PFSK-1 (cell line): ENCODE measurements around the gene ANKMY1.

Experiments used
- POLR2AphosphoS5 ChIP-seq: IDR thresholded peaks from 2 replicates; pipeline ENCODE4 v1.6.1; 2012; ENCODE audit warnings: low read depth, mild to moderate bottlenecking, control low read depth, low read length, moderate library complexity
- REST ChIP-seq, 2 experiments: IDR thresholded peaks; 2 replicates each; pipeline versions ENCODE4 v1.6.1 to v1.8.0; 2011 to 2012; ENCODE audit warnings: low read depth in 2 of 2, low read length in 2 of 2, control low read depth in 1 of 2, inconsistent platforms in 1 of 2, mild to moderate bottlenecking in 1 of 2, moderate library complexity in 1 of 2; ENCODE audit not compliant: insufficient read depth in 1 of 2
- SIN3A ChIP-seq: IDR thresholded peaks from 2 replicates; pipeline ENCODE4 v1.6.1; 2012; ENCODE audit warnings: mild to moderate bottlenecking, low read length, moderate library complexity, borderline replicate concordance; ENCODE audit not compliant: insufficient read depth
- TAF1 ChIP-seq: IDR thresholded peaks from 2 replicates; pipeline ENCODE4 v1.6.1; 2012; ENCODE audit warnings: low read length, control low read depth, borderline replicate concordance; ENCODE audit not compliant: insufficient read depth

- TF ChIP-seq TAF1 (no peak), POLR2AphosphoS5 (no peak), REST (IDR thresholded peaks at IDR 0.05; ENCODE audit: insufficient read depth in 1 of 2, low read depth in 2 of 2, low read length in 2 of 2) (no peak), SIN3A (no peak)
Observed at GRCh38 chr2:240477916-240478315, 79.9 kb downstream of the ANKMY1 start.
